ENCODE data around the gene SOWAHC. TPM values are rescaled to one million over a fixed set of nuclear protein-coding genes. Genes with fewer than 3 reads are reported as not detected.

Gene SOWAHC
- total RNA-seq, 2 donors from 2014 or later, result 8.8 to 11.2 TPM

DNA sequence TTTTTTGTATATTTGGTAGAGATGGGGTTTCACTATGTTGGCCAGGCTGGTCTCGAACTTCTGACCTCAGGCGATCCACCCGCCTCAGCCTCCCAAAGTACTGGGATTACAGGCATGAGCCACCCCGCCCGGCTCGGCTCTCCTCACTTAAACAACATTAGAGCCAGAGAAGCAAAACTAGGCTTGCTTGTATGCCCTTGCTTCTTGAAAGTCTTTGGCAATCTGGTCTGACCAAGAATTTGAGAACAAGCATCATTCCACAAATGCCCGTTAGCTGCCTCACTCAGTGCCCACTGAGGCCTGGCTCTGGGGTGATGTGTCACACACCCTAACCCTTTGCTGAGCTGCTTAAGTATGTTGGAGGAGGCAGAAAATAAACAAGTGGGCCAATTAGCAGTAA, 33.5 kb downstream of the SOWAHC start:
- no peak overlapping the region for H3K27ac ChIP-seq
- TF ChIP-seq, protein P1, sequence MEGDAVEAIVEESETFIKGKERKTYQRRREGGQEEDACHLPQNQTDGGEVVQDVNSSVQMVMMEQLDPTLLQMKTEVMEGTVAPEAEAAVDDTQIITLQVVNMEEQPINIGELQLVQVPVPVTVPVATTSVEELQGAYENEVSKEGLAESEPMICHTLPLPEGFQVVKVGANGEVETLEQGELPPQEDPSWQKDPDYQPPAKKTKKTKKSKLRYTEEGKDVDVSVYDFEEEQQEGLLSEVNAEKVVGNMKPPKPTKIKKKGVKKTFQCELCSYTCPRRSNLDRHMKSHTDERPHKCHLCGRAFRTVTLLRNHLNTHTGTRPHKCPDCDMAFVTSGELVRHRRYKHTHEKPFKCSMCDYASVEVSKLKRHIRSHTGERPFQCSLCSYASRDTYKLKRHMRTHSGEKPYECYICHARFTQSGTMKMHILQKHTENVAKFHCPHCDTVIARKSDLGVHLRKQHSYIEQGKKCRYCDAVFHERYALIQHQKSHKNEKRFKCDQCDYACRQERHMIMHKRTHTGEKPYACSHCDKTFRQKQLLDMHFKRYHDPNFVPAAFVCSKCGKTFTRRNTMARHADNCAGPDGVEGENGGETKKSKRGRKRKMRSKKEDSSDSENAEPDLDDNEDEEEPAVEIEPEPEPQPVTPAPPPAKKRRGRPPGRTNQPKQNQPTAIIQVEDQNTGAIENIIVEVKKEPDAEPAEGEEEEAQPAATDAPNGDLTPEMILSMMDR (IDR thresholded peaks at IDR 0.05), result no peak
- TF ChIP-seq POLR2A (IDR thresholded peaks at IDR 0.05), result no peak
- WGBS, 2 donors, result 94 to 98% methylated on average over 7 of the region's 7 CpGs
- no peak for ATAC-seq
- no peak overlapping the region for H3K4me3 ChIP-seq
- peaks cover 29% of the 10 kb centered on the region for H3K4me1 ChIP-seq
- no peak for DNase-seq
- H3K36me3 ChIP-seq (replicated peaks in 1 of 2; ENCODE audit: insufficient read depth in 1 of 2, low read depth in 2 of 2), result no peaks in the 10 kb centered on the region
- intact Hi-C loops (cut with DNase I), result no loop called here
- no peaks in the 10 kb centered on the region for H3K9me3 ChIP-seq
- H3K27me3 ChIP-seq, result no peaks in the 10 kb centered on the region

GRCh38 chr2:109648041-109648527, 33.9 kb downstream of the SOWAHC start:
- Histone ChIP-seq H3K27ac (no peak overlapping the region), H3K36me3 (replicated peaks in 1 of 2; ENCODE audit: insufficient read depth in 1 of 2, low read depth in 2 of 2) (no peaks in the 10 kb centered on the region), H3K9me3 (no peaks in the 10 kb centered on the region), H3K4me3 (no peak overlapping the region), H3K27me3 (no peaks in the 10 kb centered on the region), H3K4me1 (peaks cover 27% of the 10 kb centered on the region)
- 85 to 96% methylated on average over 8 of the region's 8 CpGs for WGBS, 2 donors
- ATAC-seq (no peak), DNase-seq (no peak)
- intact Hi-C loops (cut with DNase I), result no loop called here
- TF ChIP-seq, protein P1 (IDR thresholded peaks at IDR 0.05), result no peak
- no peak for TF ChIP-seq POLR2A (IDR thresholded peaks at IDR 0.05)

DNA sequence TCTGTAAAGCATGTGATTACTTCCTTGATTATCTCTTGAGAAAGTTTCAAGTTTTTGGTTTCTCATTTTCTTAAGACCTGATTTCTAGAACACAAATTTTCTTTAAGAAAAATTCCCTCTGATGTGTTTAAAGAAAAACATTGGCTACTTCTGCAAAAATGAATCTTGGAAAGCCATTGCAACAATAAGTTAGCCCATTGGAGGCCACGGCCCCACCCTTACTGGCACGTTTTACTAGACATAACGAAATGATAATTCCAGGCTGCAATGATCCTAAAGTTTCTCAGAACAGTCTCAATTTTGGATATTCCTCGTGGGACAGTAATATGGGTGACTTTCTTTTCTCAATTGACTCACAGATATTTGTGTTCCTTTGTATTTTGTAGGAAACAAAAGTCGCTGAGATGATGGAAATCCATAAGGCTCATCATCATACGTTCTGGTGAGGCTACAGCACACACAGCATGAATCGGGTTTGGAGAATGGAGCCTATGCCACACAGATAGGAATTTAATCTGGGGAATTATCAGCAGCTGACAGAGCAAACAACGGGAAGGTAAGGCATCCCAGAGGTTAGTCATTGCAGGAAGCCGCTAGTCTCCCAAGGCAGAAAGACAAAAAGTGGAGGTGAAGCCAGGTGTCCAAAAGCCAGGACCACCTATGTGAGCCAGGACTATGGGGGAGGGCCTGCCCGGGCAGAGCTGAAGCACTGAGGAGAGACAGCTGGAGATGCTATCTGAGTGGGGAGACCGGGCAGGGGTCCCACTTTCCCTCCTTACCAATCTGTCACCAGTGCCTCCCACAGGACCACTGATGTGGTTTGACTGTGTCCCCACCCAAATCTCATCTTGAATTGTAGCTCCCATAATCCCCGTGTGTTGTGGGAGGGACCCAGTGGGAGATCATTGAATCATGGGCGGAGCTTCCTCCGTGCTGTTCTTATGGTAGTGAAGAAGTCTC, 35.9 kb downstream of the SOWAHC start:
- H3K9me3 ChIP-seq, result no peaks in the 10 kb centered on the region
- H3K36me3 ChIP-seq (replicated peaks in 1 of 2; ENCODE audit: insufficient read depth in 1 of 2, low read depth in 2 of 2), result no peaks in the 10 kb centered on the region
- no peak for DNase-seq
- H3K27ac ChIP-seq, result no peak overlapping the region
- WGBS, 2 donors, result 72 to 77% methylated on average over 14 of the region's 14 CpGs
- no peak for ATAC-seq
- no peak overlapping the region for H3K4me3 ChIP-seq
- no peaks in the 10 kb centered on the region for H3K27me3 ChIP-seq
- H3K4me1 ChIP-seq, result peaks cover 8% of the 10 kb centered on the region
- intact Hi-C loops (cut with DNase I), result no loop called here
- TF ChIP-seq POLR2A (IDR thresholded peaks at IDR 0.05), result no peak
- TF ChIP-seq, protein P1 (IDR thresholded peaks at IDR 0.05), result no peak

- DNase-seq (no peak), ATAC-seq (no peak)
- WGBS, 2 donors, result 95 to 98% methylated on average over 8 of the region's 8 CpGs
- Histone ChIP-seq H3K9me3 (no peaks in the 10 kb centered on the region), H3K27ac (no peak overlapping the region), H3K36me3 (replicated peaks in 1 of 2; ENCODE audit: insufficient read depth in 1 of 2, low read depth in 2 of 2) (no peaks in the 10 kb centered on the region), H3K4me1 (no peaks in the 10 kb centered on the region), H3K27me3 (no peaks in the 10 kb centered on the region), H3K4me3 (no peak overlapping the region)
- TF ChIP-seq, protein P1 (IDR thresholded peaks at IDR 0.05), result no peak
- TF ChIP-seq POLR2A (IDR thresholded peaks at IDR 0.05), result no peak
- intact Hi-C loops (cut with DNase I), result no loop called here
Observed at GRCh38 chr2:109654326-109655050, 40.3 kb downstream of the SOWAHC start.

Data from body of pancreas (tissue), 4 donors.